GM12878 (cell line): ENCODE data around the gene ITPKA. TPM values are rescaled to one million over a fixed set of nuclear protein-coding genes. Genes with fewer than 3 reads are reported as not detected.

Experiments used
- ATAC-seq: fragments of 200-7000 bp; cut with Tn5 transposase; 3 replicates; pipeline ENCODE4 v1.9.1; 2020; ENCODE audit warnings: mild to moderate bottlenecking, moderate library complexity
- BruUV-seq: library from RNA; stranded (reverse); fragments of 400-500 nt; replicated peaks from 2 replicates; lab custom pipeline; 2021; lab: Mats Ljungman, UMichigan
- CTCF ChIA-PET: fragments of 300-600 bp; sonication (Branson Sonifier 250); formaldehyde crosslinking; extraction: SDS; loops from one replicate; lab custom pipeline; 2021; ENCODE audit warnings: inconsistent platforms; lab: Yijun Ruan, JAX
- POLR2A ChIA-PET: fragments of 350-600 bp; formaldehyde crosslinking; extraction: SDS; loops from one replicate; lab custom pipeline; 2021; ENCODE audit warnings: inconsistent platforms; lab: Charles Lee
- RAD21 ChIA-PET: fragments of 300-600 bp; sonication (Branson Sonifier 250); formaldehyde crosslinking; loops from one replicate; lab custom pipeline; 2023; ENCODE audit warnings: antibody characterized with exemption; ENCODE audit not compliant: unreplicated experiment; lab: Charles Lee
- SMC1A ChIA-PET: fragments of 300-600 bp; sonication (Branson Sonifier 250); formaldehyde crosslinking; loops from one replicate; lab custom pipeline; 2023; ENCODE audit not compliant: unreplicated experiment, uncharacterized antibody; lab: Charles Lee
- DNase-seq: peaks from one replicate; pipeline ENCODE4 v3.0.0-alpha.2; 2011; ENCODE audit warnings: low read depth, low spot score
- FAIRE-seq: peaks from 3 replicates; lab custom pipeline; 2011; peaks lifted over from hg19 to GRCh38; lab: Jason Lieb, UNC
- H2AFZ ChIP-seq: 2 replicates; pipeline ENCODE4 v1.6.0; 2011; ENCODE audit warnings: low read depth, low read length, control low read depth; ENCODE audit not compliant: control insufficient read depth
- H3K27ac ChIP-seq: 2 replicates; pipeline ENCODE4 v1.5.1; 2011; ENCODE audit warnings: control low read depth; ENCODE audit not compliant: control insufficient read depth, insufficient read depth
- H3K27me3 ChIP-seq, 2 experiments: replicated peaks in 1 of 2; 2 replicates each; pipeline versions ENCODE4 v1.6.0 to v1.6.1; 2011; ENCODE audit warnings: low read length in 1 of 2; ENCODE audit not compliant: control insufficient read depth in 2 of 2, insufficient read depth in 2 of 2
- H3K36me3 ChIP-seq, 2 experiments: 2 replicates each; pipeline ENCODE4 v1.5.1; 2011; ENCODE audit warnings: low read length in 1 of 2; ENCODE audit not compliant: control insufficient read depth in 2 of 2, insufficient read depth in 2 of 2
- H3K4me1 ChIP-seq: 2 replicates; pipeline ENCODE4 v1.6.1; 2011; ENCODE audit warnings: mild to moderate bottlenecking, low read length, moderate library complexity, mixed read lengths; ENCODE audit not compliant: control insufficient read depth, insufficient read depth
- H3K4me2 ChIP-seq: 2 replicates; pipeline ENCODE4 v1.6.0; 2011; ENCODE audit warnings: control low read depth; ENCODE audit not compliant: control insufficient read depth, insufficient read depth
- H3K4me3 ChIP-seq: fragments of 200-600 bp; sonication (generic); 2 replicates; pipeline ENCODE4 v1.5.1; 2016
- H3K79me2 ChIP-seq: 2 replicates; pipeline ENCODE4 v1.6.0; 2011; ENCODE audit warnings: low read length; ENCODE audit not compliant: control insufficient read depth, insufficient read depth
- H3K9ac ChIP-seq: 2 replicates; pipeline ENCODE4 v1.8.0; 2011; ENCODE audit warnings: low read length, control low read depth, mixed read lengths; ENCODE audit not compliant: control insufficient read depth, insufficient read depth
- H3K9me3 ChIP-seq: replicated peaks from 3 replicates; pipeline ENCODE4 v1.5.1; 2011; ENCODE audit warnings: mild to moderate bottlenecking, low read length; ENCODE audit not compliant: control insufficient read depth, insufficient read depth
- H4K20me1 ChIP-seq: 2 replicates; pipeline ENCODE4 v1.6.0; 2011; ENCODE audit not compliant: control insufficient read depth, insufficient read depth
- CHD1 ChIP-seq: IDR thresholded peaks from 2 replicates; pipeline ENCODE4 v1.6.1; 2012; ENCODE audit warnings: low read depth, low read length, improper control_type of control experiment
- CHD4 ChIP-seq: fragments of 200-600 bp; sonication (generic); IDR thresholded peaks from 2 replicates; pipeline ENCODE4 v1.6.1; 2016; ENCODE audit warnings: mild to moderate bottlenecking
- CTCF ChIP-seq, 3 experiments: IDR thresholded peaks in 2 of 3; conservative IDR thresholded peaks in 1 of 3; 2 replicates each; pipeline ENCODE4 v1.5.1; 2011; ENCODE audit warnings: low read depth in 3 of 3, low read length in 3 of 3, mild to moderate bottlenecking in 3 of 3, control low read depth in 2 of 3, moderate library complexity in 2 of 3, inconsistent platforms in 1 of 3, mixed read lengths in 1 of 3; ENCODE audit not compliant: control insufficient read depth in 2 of 3, insufficient read depth in 1 of 3; ENCODE audit errors: extremely low read depth in 1 of 3
- RAD21 ChIP-seq: IDR thresholded peaks from 2 replicates; pipeline ENCODE4 v1.6.1; 2011; ENCODE audit warnings: mild to moderate bottlenecking, low read depth, low read length, moderate library complexity; ENCODE audit not compliant: insufficient read depth
- WGBS: methylation state at CpG from one replicate; pipeline ENCODE4 v1.1.6; 2016; ENCODE audit warnings: low lambda C conversion rate; ENCODE audit not compliant: insufficient replicate concordance, insufficient coverage; ENCODE audit errors: missing lambda C conversion rate; 5-methylcytosine and 5-hydroxymethylcytosine counted together
- in situ Hi-C: fragments of 300-500 bp; cut with MboI; formaldehyde crosslinking; loops from 9 replicates; pipeline ENCODE4 v1.14.3; 2018; ENCODE audit warnings: mixed read lengths
- intact Hi-C: fragments of 100-400 bp; cut with micrococcal nuclease; formaldehyde crosslinking; loops from one replicate; pipeline ENCODE4 v1.14.2; 2022; ENCODE audit not compliant: unreplicated experiment
- polyA plus RNA-seq, 11 experiments: library from polyadenylated mRNA; depleted of rRNA in 4 of 11; unstranded in 6 of 11; stranded (reverse) in 5 of 11; fragments of >200 nt; fragmentation: Nextera tagmentation in 4 of 11; fragmentation: Illumina TruSeq in 1 of 11; extraction: Ambion mirVana in 4 of 11; extraction: Trizol in 1 of 11; gene quantifications; 1 replicate in 1 of 11; 2 replicates in 10 of 11; pipeline versions ENCODE4 v1.2.1 to v1.2.3, GENCODE V29; 2011 to 2016; ENCODE audit warnings: inconsistent platforms in 2 of 11, missing spikeins in 2 of 11, low read depth in 1 of 11
- total RNA-seq, 4 experiments: library from RNA; depleted of rRNA in 3 of 4; stranded (reverse); fragments of >200 nt in 3 of 4; fragmentation: Illumina TruSeq in 1 of 4; extraction: Trizol in 1 of 4; gene quantifications; 2 replicates each; pipeline versions ENCODE4 v1.2.1 to v1.2.3, GENCODE V29; 2013 to 2021

The ITPKA gene
- total and polyA plus RNA-seq, 10 of the 15 experiments (the other 5 are each of a cell fraction or from before 2014, with no cell fraction given) = 0.04 to 1.5 (median 0.49) TPM; not detected in 1

- no peak overlapping the region for H3K9ac ChIP-seq
- ChIA-PET CTCF (interaction anchor here (0.6 to 2.9 kb wide), 3 partner anchors 23 to 41 kb away, joined by 3 to 29 read pairs (median 4); no protein-coding TSS in a partner anchor), POLR2A (interaction anchor here (0.6 kb wide), 1 partner anchor 77 kb away, joined by 6 read pairs; no protein-coding TSS in a partner anchor)
These were observed 13.2 kb downstream of the ITPKA start for GRCh38 chr15:41506796-41507341.

More at GRCh38 chr15:41506796-41507341, 13.2 kb downstream of the ITPKA start:
- ChIA-PET RAD21 (interaction anchor here (1.4 to 1.6 kb wide), 2 partner anchors 41 kb away, joined by 4 to 10 read pairs; no protein-coding TSS in a partner anchor), SMC1A (interaction anchor here (1.2 to 1.7 kb wide), 3 partner anchors 25 to 41 kb away, joined by 3 to 5 read pairs (median 4); no protein-coding TSS in a partner anchor)
- Histone ChIP-seq H3K27me3 (peaks cover 11 to 14% of the 10 kb centered on the region in 2 experiments), H2AFZ (no peak overlapping the region), H3K79me2 (no peaks in the 10 kb centered on the region), H3K36me3 (no peaks in the 10 kb centered on the region), H3K4me3 (no peak overlapping the region), H3K4me1 (peaks cover 8% of the 10 kb centered on the region), H3K9me3 (no peaks in the 10 kb centered on the region), H4K20me1 (no peaks in the 10 kb centered on the region), H3K27ac (no peak overlapping the region), H3K4me2 (no peak overlapping the region)
- intact Hi-C loops = no loop called here
- WGBS = 41% methylated on average over 10 of the region's 10 CpGs
- in situ Hi-C loops = no loop called here
- ATAC-seq = peak; percentile 30; the same call in 2 of the 3 replicates
- DNase-seq = no peak
- no peak for FAIRE-seq
- TF ChIP-seq CHD4 = no peak
- peak in 2 of 3 experiments; percentile 15 to 29; a peak in 2 of 6 replicates for TF ChIP-seq CTCF (IDR thresholded peaks at IDR 0.05 in 2 of 3, conservative IDR thresholded peaks at IDR 0.05 in 1 of 3; ENCODE audit: control insufficient read depth in 2 of 3, extremely low read depth in 1 of 3, insufficient read depth in 1 of 3, low read depth in 3 of 3, low read length in 3 of 3)
- TF ChIP-seq CHD1 = no peak
- TF ChIP-seq RAD21 = 0 out of 2 replicates have a peak, but pooled peaks have one; percentile 9
- TF ChIP-seq, all 136 proteins: peak for 2
- BruUV-seq = no TSS peak
